Measurements from ENCODE around the gene CHST8.

Gene CHST8

DNA sequence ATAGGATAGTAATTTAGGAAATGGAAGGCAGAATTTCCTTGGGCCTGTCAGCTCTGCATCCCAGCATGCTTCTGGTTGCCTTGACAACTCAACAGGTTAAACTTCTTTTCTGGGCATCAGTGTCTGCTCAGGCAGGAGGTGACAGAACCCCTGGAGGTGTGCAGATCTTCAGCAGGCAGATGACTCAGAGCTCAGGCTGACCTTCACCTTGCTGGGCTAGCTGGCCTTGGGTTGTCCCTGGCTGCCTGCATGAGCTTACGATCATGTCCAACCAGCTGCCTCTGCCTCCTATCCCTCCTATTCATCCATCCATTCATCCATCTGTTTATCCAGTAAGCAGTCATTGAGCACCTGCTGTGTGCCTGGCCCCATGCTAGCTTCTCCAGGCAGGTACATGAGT, 93.7 kb downstream of the CHST8 start:
- DNase-seq (ENCODE audit: low read depth), result no peak
- TF ChIP-seq, protein P1, sequence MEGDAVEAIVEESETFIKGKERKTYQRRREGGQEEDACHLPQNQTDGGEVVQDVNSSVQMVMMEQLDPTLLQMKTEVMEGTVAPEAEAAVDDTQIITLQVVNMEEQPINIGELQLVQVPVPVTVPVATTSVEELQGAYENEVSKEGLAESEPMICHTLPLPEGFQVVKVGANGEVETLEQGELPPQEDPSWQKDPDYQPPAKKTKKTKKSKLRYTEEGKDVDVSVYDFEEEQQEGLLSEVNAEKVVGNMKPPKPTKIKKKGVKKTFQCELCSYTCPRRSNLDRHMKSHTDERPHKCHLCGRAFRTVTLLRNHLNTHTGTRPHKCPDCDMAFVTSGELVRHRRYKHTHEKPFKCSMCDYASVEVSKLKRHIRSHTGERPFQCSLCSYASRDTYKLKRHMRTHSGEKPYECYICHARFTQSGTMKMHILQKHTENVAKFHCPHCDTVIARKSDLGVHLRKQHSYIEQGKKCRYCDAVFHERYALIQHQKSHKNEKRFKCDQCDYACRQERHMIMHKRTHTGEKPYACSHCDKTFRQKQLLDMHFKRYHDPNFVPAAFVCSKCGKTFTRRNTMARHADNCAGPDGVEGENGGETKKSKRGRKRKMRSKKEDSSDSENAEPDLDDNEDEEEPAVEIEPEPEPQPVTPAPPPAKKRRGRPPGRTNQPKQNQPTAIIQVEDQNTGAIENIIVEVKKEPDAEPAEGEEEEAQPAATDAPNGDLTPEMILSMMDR (conservative IDR thresholded peaks at IDR 0.05; ENCODE audit: low read depth, low read length), result no peak
- no peak overlapping the region for H3K4me3 ChIP-seq (ENCODE audit: low read length)

DNA sequence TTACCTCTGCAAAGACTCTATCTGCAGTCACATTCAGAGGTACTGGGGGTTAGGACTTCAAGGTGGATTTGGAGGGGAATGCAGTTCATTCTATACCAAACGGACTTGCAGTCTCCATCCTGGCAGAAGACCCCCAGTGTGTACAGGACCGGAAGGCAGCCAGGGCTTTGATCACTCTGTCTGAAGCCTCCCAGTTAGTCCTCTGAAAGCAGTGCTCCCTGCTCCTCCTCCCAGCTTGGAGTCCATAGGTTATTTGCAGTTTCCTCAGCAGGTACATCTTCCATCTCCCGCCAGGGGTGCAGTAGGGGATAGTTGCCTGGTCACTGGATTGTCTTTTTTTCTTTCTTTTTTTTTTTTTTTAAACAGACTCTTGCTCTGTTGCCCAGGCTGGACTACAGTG, 96.1 kb downstream of the CHST8 start:
- TF ChIP-seq, protein P1 (conservative IDR thresholded peaks at IDR 0.05; ENCODE audit: low read depth, low read length), result no peak
- no peak for DNase-seq (ENCODE audit: low read depth)
- H3K4me3 ChIP-seq (ENCODE audit: low read length), result no peak overlapping the region

DNA sequence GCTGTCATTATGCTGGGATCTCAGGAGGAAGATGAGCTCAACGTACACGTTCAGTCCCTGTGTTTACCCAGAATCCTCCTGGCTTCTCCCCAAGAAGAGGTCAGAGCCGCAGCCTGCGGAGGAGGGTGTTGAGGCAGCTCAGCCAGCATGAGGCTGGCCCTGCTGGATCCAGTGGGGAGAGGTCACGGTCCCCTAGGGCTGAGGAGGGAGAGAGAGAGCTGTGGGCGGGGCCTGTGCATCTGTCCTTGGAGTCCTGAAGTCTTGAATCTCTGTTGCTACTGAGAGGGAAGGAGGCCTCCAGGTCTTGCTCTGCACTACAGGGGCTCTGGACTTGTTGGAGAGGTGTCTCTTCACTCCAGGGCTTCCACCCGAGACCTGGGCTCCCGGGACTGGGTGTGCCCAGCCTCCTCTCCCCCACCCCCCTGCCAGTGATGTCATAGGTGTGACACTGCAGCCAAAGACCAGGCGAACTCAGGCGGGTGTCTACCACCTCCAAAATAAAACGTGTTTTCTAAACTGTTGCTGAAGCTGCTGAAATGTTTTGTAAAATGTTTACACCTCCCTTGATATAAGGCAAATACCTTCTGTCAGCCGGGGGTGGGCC, 97.0 kb downstream of the CHST8 start:
- no peak for DNase-seq (ENCODE audit: low read depth)
- no peak overlapping the region for H3K4me3 ChIP-seq (ENCODE audit: low read length)
- TF ChIP-seq, protein P1 (conservative IDR thresholded peaks at IDR 0.05; ENCODE audit: low read depth, low read length), result no peak

DNA sequence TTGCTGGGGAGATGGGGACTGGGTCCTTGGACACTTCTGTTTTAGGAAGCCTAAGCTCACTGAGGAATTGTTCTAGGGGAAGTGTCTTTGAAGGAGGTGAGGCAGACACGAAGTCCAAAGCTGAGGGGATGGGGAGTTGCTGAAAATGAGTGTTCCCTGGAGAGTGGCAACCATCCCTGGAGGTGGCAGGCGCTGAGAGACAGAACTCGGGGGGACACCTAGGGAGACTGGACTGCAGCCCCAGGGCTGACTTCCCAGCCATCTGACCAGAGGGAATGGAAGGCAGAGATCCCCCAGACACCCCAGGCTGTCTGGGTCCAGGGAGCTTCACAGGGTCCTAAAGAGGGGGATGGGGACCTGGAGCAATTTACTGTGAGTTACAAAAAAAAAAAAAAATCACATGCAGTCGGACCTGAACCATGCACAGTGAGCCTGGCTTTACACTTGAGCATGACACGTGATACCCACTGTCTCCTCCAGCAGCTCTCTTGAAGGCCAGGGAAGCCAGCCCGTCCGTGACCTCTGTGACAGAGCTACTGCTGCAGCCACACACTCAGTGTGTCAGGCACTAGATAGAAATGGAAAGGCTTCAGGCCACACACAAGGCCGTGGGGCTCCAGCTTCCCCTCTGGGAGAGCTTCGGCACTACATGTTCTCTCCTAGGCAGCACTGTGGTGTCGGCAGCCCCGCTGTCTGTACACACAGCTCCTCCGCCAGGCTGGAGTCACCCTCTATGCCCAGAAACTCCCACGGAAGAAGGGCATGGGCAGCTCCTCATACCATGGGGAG, 97.8 kb downstream of the CHST8 start:
- TF ChIP-seq, protein P1 (conservative IDR thresholded peaks at IDR 0.05; ENCODE audit: low read depth, low read length), result no peak
- no peak for DNase-seq (ENCODE audit: low read depth)
- H3K4me3 ChIP-seq (ENCODE audit: low read length), result no peak overlapping the region

DNA sequence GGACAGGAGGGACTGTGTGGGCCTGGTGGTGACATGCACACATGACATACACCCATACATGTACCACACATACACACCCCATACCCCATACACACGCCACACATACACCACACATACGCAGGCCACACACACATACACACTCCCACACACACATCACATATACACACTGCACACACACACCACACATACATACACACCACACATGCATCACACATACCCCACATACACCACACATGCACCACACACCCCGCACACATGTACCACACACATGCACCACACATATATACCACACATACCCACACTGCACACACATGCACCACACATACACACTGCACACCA, 98.4 kb downstream of the CHST8 start:
- H3K4me3 ChIP-seq (ENCODE audit: low read length), result no peak overlapping the region
- TF ChIP-seq, protein P1 (conservative IDR thresholded peaks at IDR 0.05; ENCODE audit: low read depth, low read length), result no peak
- DNase-seq (ENCODE audit: low read depth), result no peak

DNA sequence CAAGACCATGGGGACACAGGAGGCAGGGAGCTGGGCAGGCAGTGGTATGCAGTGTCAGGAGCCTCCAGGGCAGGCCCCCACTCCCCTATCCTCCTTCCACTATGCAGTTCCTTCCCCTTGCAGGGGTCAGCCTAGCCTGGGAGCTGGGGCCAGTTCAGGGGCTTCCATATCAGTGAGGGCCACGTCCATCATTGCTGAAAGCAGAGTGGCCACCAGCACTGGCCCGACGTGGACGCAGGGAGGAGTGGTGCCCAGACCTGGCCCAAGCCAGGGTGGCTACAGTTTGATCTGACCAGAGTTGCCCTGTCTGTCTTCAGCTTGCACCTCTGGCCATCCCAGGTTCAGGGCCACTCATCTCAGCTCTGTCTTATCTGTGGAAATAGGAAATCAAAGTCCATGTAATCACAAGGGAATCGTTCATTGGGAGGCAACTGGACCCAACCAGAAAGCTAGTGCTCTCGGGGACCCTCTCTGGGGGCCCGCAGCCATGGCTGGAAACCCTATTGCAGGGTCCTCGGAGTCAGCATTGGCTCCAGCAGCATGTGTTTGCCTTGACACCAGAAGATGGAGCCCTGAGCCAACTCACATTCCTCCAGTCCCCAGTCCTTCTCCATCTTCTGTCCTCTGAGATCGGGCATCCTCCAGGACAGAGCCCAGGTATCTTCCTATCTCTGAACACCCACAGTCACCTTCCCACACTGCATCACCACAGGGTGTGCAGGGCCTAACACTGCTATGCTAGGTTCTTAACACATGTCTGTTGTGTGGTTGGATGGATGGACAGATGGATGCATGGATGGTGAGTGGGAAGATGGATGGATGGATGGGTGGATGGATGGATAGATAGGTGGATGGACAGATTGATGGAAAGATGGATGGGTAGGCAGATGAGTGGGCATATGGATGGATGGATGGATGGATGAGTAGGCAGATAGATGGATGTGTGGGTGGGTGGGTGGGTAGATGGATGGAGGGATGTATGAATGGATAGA, 99.2 kb downstream of the CHST8 start:
- H3K4me3 ChIP-seq (ENCODE audit: low read length), result no peak overlapping the region
- TF ChIP-seq, protein P1 (conservative IDR thresholded peaks at IDR 0.05; ENCODE audit: low read depth, low read length), result no peak
- no peak for DNase-seq (ENCODE audit: low read depth)
